IMR-90 (cell line): ENCODE measurements around the gene PRPF40B. TPM values are rescaled to one million over a fixed set of nuclear protein-coding genes. Genes with fewer than 3 reads are reported as not detected.

ENCODE experiments used
- ATAC-seq: fragments of 200-7000 bp; cut with Tn5 transposase; 2 replicates; pipeline ENCODE4 v1.9.1; 2020; ENCODE audit warnings: low read depth, mild to moderate bottlenecking, moderate library complexity
- BruUV-seq: library from RNA; stranded (reverse); fragments of 400-500 nt; replicated peaks from 2 replicates; lab custom pipeline; 2021; lab: Mats Ljungman, UMichigan
- CTCF ChIA-PET: fragments of 300-600 bp; formaldehyde crosslinking; extraction: SDS; loops from one replicate; lab custom pipeline; 2021; ENCODE audit warnings: antibody characterized with exemption; lab: Yijun Ruan, JAX
- POLR2A ChIA-PET: fragments of 300-600 bp; sonication (Branson Sonifier 250); formaldehyde crosslinking; loops from one replicate; lab custom pipeline; 2022; ENCODE audit warnings: antibody characterized with exemption; ENCODE audit not compliant: unreplicated experiment; lab: Charles Lee
- DNase-seq: peaks from one replicate; pipeline ENCODE4 v3.0.0; 2013
- H2AFZ ChIP-seq: replicated peaks from 2 replicates; pipeline ENCODE3; 2013; ENCODE audit warnings: low read length, mild to moderate bottlenecking; ENCODE audit not compliant: poor library complexity
- H2AK5ac ChIP-seq: 2 replicates; pipeline ENCODE4 v1.6.1; 2013; ENCODE audit warnings: low read depth, low read length, inconsistent platforms
- H2AK9ac ChIP-seq: replicated peaks from 2 replicates; pipeline ENCODE3; 2013; ENCODE audit warnings: mild to moderate bottlenecking, low read depth, low read length, moderate library complexity; ENCODE audit not compliant: poor library complexity
- H2BK120ac ChIP-seq: 2 replicates; pipeline ENCODE4 v1.6.1; 2013; ENCODE audit warnings: low read depth, low read length, inconsistent platforms
- H2BK15ac ChIP-seq: 3 replicates; pipeline ENCODE4 v1.6.1; 2013; ENCODE audit warnings: low read depth, low read length, inconsistent platforms
- H2BK20ac ChIP-seq: 2 replicates; pipeline ENCODE4 v1.6.1; 2013; ENCODE audit warnings: low read depth, mild to moderate bottlenecking, inconsistent platforms, low read length, moderate library complexity
- H2BK5ac ChIP-seq: 2 replicates; pipeline ENCODE4 v1.6.1; 2013; ENCODE audit warnings: mild to moderate bottlenecking, low read depth, low read length, inconsistent platforms; ENCODE audit not compliant: poor library complexity, severe bottlenecking
- H3K14ac ChIP-seq: replicated peaks from 2 replicates; pipeline ENCODE4 v1.6.1; 2013; ENCODE audit warnings: low read depth, low read length, inconsistent platforms
- H3K18ac ChIP-seq: 2 replicates; pipeline ENCODE4 v1.6.1; 2013; ENCODE audit warnings: low read depth, low read length, control low read depth
- H3K23ac ChIP-seq: 2 replicates; pipeline ENCODE4 v1.6.1; 2013; ENCODE audit warnings: low read depth, low read length, inconsistent platforms
- H3K27ac ChIP-seq: 2 replicates; pipeline ENCODE4 v1.5.1; 2013; ENCODE audit warnings: mild to moderate bottlenecking, control low read depth, low read length; ENCODE audit not compliant: insufficient read depth
- H3K27me3 ChIP-seq: 2 replicates; pipeline ENCODE4 v1.6.1; 2013; ENCODE audit warnings: low read length; ENCODE audit not compliant: control insufficient read depth, insufficient read depth
- H3K36me3 ChIP-seq: 2 replicates; pipeline ENCODE4 v1.6.1; 2013; ENCODE audit warnings: low read length, mixed read lengths; ENCODE audit not compliant: control insufficient read depth, insufficient read depth
- H3K4ac ChIP-seq: 2 replicates; pipeline ENCODE4 v1.6.1; 2013; ENCODE audit warnings: low read depth, low read length, inconsistent platforms
- H3K4me1 ChIP-seq: 2 replicates; pipeline ENCODE4 v1.6.1; 2013; ENCODE audit warnings: low read length, mixed read lengths; ENCODE audit not compliant: control insufficient read depth, insufficient read depth
- H3K4me2 ChIP-seq: 2 replicates; pipeline ENCODE4 v1.6.1; 2013; ENCODE audit warnings: low read depth, mild to moderate bottlenecking, control low read depth, low read length, moderate library complexity
- H3K4me3 ChIP-seq: 2 replicates; pipeline ENCODE4 v1.5.1; 2013; ENCODE audit warnings: low read depth, mild to moderate bottlenecking, control low read depth, low read length, moderate library complexity; ENCODE audit not compliant: insufficient read depth
- H3K56ac ChIP-seq: 2 replicates; pipeline ENCODE4 v1.6.1; 2013; ENCODE audit warnings: low read length, inconsistent platforms; ENCODE audit not compliant: insufficient read depth; ENCODE audit errors: extremely low read depth
- H3K79me1 ChIP-seq, 2 experiments: 2 replicates each; pipeline ENCODE4 v1.6.1; 2013; ENCODE audit warnings: low read length in 2 of 2, inconsistent platforms in 1 of 2, low read depth in 1 of 2
- H3K9ac ChIP-seq: 2 replicates; pipeline ENCODE4 v1.6.1; 2013; ENCODE audit warnings: low read depth, low read length, control low read depth
- H3K9me1 ChIP-seq: 2 replicates; pipeline ENCODE4 v1.6.1; 2013; ENCODE audit warnings: low read length, inconsistent platforms; ENCODE audit not compliant: insufficient read depth
- H3K9me3 ChIP-seq: 2 replicates; pipeline ENCODE4 v1.6.1; 2013; ENCODE audit warnings: low read length; ENCODE audit not compliant: control insufficient read depth, insufficient read depth
- H4K20me1 ChIP-seq: 2 replicates; pipeline ENCODE4 v1.6.1; 2013; ENCODE audit warnings: low read length, inconsistent platforms; ENCODE audit not compliant: insufficient read depth
- H4K5ac ChIP-seq: 2 replicates; pipeline ENCODE4 v1.6.1; 2013; ENCODE audit warnings: mild to moderate bottlenecking, low read depth, low read length, control low read depth
- H4K8ac ChIP-seq, 2 experiments: 2 replicates each; pipeline ENCODE4 v1.6.1; 2013; ENCODE audit warnings: low read depth in 2 of 2, low read length in 2 of 2, control low read depth in 1 of 2, inconsistent platforms in 1 of 2
- H4K91ac ChIP-seq: 2 replicates; pipeline ENCODE4 v1.6.1; 2013; ENCODE audit warnings: low read depth, low read length, inconsistent platforms; ENCODE audit not compliant: insufficient read depth
- BHLHE40 ChIP-seq: fragments of 150-350 bp; IDR thresholded peaks from 2 replicates; pipeline ENCODE4 v1.6.1; 2016; ENCODE audit warnings: mild to moderate bottlenecking, low read depth, low read length
- CHD1 ChIP-seq: IDR thresholded peaks from 2 replicates; pipeline ENCODE4 v1.6.1; 2012; ENCODE audit warnings: low read depth, low read length, improper control_type of control experiment
- FOS ChIP-seq: fragments of 150-350 bp; IDR thresholded peaks from 2 replicates; pipeline ENCODE4 v1.6.1; 2016; ENCODE audit warnings: low read depth, low read length
- MAZ ChIP-seq: IDR thresholded peaks from 2 replicates; pipeline ENCODE4 v1.6.1; 2012; ENCODE audit warnings: low read depth, mild to moderate bottlenecking, low read length, improper control_type of control experiment, moderate library complexity, borderline replicate concordance
- MXI1 ChIP-seq: IDR thresholded peaks from 2 replicates; pipeline ENCODE4 v1.6.1; 2012; ENCODE audit warnings: low read depth, mild to moderate bottlenecking, low read length, moderate library complexity, borderline replicate concordance
- NFE2L2 ChIP-seq: fragments of 150-350 bp; IDR thresholded peaks from 2 replicates; pipeline ENCODE4 v1.6.1; 2016; ENCODE audit warnings: low read depth, mild to moderate bottlenecking, low read length
- RAD21 ChIP-seq: IDR thresholded peaks from 2 replicates; pipeline ENCODE4 v1.6.1; 2012; ENCODE audit warnings: low read length, improper control_type of control experiment
- RCOR1 ChIP-seq: IDR thresholded peaks from 2 replicates; pipeline ENCODE4 v1.6.1; 2012; ENCODE audit warnings: mild to moderate bottlenecking, low read length, improper control_type of control experiment; ENCODE audit not compliant: insufficient replicate concordance
- RFX5 ChIP-seq: IDR thresholded peaks from 2 replicates; pipeline ENCODE4 v1.8.0; 2012; ENCODE audit warnings: low read depth, mild to moderate bottlenecking, low read length, moderate library complexity
- SMC3 ChIP-seq: fragments of 150-350 bp; IDR thresholded peaks from 2 replicates; pipeline ENCODE4 v1.6.1; 2016; ENCODE audit warnings: low read depth, mild to moderate bottlenecking, antibody characterized with exemption, low read length, moderate library complexity
- WGBS, 2 experiments: methylation state at CpG; one replicate each; pipeline versions ENCODE4 v1.1.5 to v1.1.7; 2013; ENCODE audit warnings: missing lambda C conversion rate in 2 of 2; ENCODE audit not compliant: insufficient read length in 1 of 2; ENCODE audit errors: extremely low coverage in 2 of 2; 5-methylcytosine and 5-hydroxymethylcytosine counted together
- dilution Hi-C: fragments of 300-500 bp; cut with HindIII; formaldehyde crosslinking; loops from one replicate; pipeline ENCODE4 v1.14.3; 2018; ENCODE audit warnings: low sequenced_read_pairs; ENCODE audit not compliant: unreplicated experiment
- in situ Hi-C: fragments of 300-500 bp; cut with MboI; formaldehyde crosslinking; loops from 3 replicates; pipeline ENCODE4 v1.14.3; 2019; ENCODE audit warnings: low sequenced_read_pairs, inconsistent platforms, mixed read lengths
- intact Hi-C: fragments of 100-400 bp; cut with micrococcal nuclease; formaldehyde crosslinking; loops from 2 replicates; pipeline ENCODE4 v1.10.0; 2022
- polyA plus RNA-seq, 3 experiments: library from polyadenylated mRNA; depleted of rRNA; stranded (reverse); fragments of >200 nt; gene quantifications; 2 replicates each; pipeline ENCODE4 v1.2.3, GENCODE V29; 2012; ENCODE audit warnings: low replicate concordance in 1 of 3
- total RNA-seq: library from RNA; depleted of rRNA; stranded (reverse); fragments of >200 nt; gene quantifications from 2 replicates; pipeline ENCODE4 v1.2.3, GENCODE V29; 2012
- TF ChIP-seq, protein P1 (sequence below): fragments of 150-350 bp; IDR thresholded peaks from 2 replicates; pipeline ENCODE4 v1.6.1; 2017; ENCODE audit warnings: mild to moderate bottlenecking, antibody characterized with exemption, low read length, low read depth
- TF ChIP-seq, protein P2 (sequence below): fragments of 150-350 bp; IDR thresholded peaks from 2 replicates; pipeline ENCODE4 v1.6.1; 2016; ENCODE audit warnings: low read depth, mild to moderate bottlenecking, low read length, moderate library complexity, borderline replicate concordance
- TF ChIP-seq, protein P3 (sequence below): conservative IDR thresholded peaks from 2 replicates; pipeline ENCODE4 v1.5.1; 2012; ENCODE audit warnings: mild to moderate bottlenecking, low read depth, low read length, improper control_type of control experiment

The PRPF40B gene
- total and polyA plus RNA-seq, 2 of the 4 experiments (the other 2 are of a cell fraction) = 5.0 to 11.8 TPM

DNA sequence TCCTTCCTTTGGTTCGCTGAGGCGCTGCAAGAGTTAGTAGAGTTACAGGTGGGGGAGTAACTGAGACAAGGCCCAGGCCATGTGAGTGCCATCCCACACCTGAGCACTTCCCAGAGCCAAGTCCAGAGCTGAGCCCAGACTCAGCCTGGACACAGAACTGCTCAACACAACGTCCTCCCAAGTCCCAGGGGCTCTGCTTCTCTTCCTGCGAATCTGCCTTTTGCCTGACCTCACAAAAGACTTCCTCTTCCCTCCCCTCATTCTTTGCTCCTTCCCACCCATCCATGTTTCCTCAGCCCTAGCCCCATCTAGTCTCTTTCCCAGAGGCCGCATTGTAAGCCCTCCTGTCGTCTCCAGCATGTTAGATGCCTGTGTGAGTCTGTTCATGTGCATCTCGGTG lies 38.8 kb upstream of the PRPF40B start:
- H2AK5ac ChIP-seq = no peak overlapping the region
- no TSS peak for BruUV-seq
- no peak overlapping the region for H2BK20ac ChIP-seq
- no peak overlapping the region for H2AK9ac ChIP-seq
- peaks cover 0 to 21% of the 10 kb centered on the region in 2 experiments; a peak in 3 of 4 replicates for H3K79me1 ChIP-seq
- in situ Hi-C loops = no loop called here
- H3K4me3 ChIP-seq = no peak overlapping the region
- WGBS, 2 experiments = 82% methylated on average over 2 of the region's 7 CpGs; no CpG with 5 or more reads in 1 of the 2 experiments
- no peak overlapping the region; the same call in 1 of the 2 replicates for H3K23ac ChIP-seq
- peaks cover 9% of the 10 kb centered on the region for H4K20me1 ChIP-seq
- DNase-seq (no peak), ATAC-seq (no peak)
- POLR2A ChIA-PET = no interaction called here
- no peak overlapping the region for H2BK120ac ChIP-seq
- dilution Hi-C loops = no loop called here
- no peak overlapping the region for H4K5ac ChIP-seq
- H2BK5ac ChIP-seq = no peak overlapping the region
- TF ChIP-seq SMC3 (no peak), MXI1 (no peak), RFX5 (no peak), MAZ (no peak), CHD1 (no peak), RAD21 (no peak), BHLHE40 (no peak), NFE2L2 (no peak), FOS (no peak), RCOR1 (no peak)
- TF ChIP-seq, protein P1, sequence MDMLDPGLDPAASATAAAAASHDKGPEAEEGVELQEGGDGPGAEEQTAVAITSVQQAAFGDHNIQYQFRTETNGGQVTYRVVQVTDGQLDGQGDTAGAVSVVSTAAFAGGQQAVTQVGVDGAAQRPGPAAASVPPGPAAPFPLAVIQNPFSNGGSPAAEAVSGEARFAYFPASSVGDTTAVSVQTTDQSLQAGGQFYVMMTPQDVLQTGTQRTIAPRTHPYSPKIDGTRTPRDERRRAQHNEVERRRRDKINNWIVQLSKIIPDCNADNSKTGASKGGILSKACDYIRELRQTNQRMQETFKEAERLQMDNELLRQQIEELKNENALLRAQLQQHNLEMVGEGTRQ = no peak
- TF ChIP-seq, protein P2, sequence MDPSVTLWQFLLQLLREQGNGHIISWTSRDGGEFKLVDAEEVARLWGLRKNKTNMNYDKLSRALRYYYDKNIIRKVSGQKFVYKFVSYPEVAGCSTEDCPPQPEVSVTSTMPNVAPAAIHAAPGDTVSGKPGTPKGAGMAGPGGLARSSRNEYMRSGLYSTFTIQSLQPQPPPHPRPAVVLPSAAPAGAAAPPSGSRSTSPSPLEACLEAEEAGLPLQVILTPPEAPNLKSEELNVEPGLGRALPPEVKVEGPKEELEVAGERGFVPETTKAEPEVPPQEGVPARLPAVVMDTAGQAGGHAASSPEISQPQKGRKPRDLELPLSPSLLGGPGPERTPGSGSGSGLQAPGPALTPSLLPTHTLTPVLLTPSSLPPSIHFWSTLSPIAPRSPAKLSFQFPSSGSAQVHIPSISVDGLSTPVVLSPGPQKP = no peak
- TF ChIP-seq, protein P3, sequence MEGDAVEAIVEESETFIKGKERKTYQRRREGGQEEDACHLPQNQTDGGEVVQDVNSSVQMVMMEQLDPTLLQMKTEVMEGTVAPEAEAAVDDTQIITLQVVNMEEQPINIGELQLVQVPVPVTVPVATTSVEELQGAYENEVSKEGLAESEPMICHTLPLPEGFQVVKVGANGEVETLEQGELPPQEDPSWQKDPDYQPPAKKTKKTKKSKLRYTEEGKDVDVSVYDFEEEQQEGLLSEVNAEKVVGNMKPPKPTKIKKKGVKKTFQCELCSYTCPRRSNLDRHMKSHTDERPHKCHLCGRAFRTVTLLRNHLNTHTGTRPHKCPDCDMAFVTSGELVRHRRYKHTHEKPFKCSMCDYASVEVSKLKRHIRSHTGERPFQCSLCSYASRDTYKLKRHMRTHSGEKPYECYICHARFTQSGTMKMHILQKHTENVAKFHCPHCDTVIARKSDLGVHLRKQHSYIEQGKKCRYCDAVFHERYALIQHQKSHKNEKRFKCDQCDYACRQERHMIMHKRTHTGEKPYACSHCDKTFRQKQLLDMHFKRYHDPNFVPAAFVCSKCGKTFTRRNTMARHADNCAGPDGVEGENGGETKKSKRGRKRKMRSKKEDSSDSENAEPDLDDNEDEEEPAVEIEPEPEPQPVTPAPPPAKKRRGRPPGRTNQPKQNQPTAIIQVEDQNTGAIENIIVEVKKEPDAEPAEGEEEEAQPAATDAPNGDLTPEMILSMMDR = no peak
- H3K9ac ChIP-seq = no peak overlapping the region
- H3K4me2 ChIP-seq = no peak overlapping the region
- no peak overlapping the region for H3K27ac ChIP-seq
- no peak overlapping the region for H3K14ac ChIP-seq
- H4K91ac ChIP-seq = no peak overlapping the region
- CTCF ChIA-PET = interaction anchor here (1.0 to 3.2 kb wide), 2 partner anchors 10 to 253 kb away, joined by 3 to 8 read pairs; no protein-coding TSS in a partner anchor
- no peak overlapping the region for H3K4ac ChIP-seq
- no peak overlapping the region for H3K56ac ChIP-seq
- H3K9me1 ChIP-seq = peaks cover 8% of the 10 kb centered on the region; the same call in 1 of the 2 replicates
- peaks cover 4% of the 10 kb centered on the region; the same call in 1 of the 2 replicates for H3K36me3 ChIP-seq
- H2BK15ac ChIP-seq = no peak overlapping the region
- H3K4me1 ChIP-seq = peaks cover 2% of the 10 kb centered on the region; the same call in 1 of the 2 replicates
- no peak overlapping the region for H2AFZ ChIP-seq
- no peaks in the 10 kb centered on the region for H3K9me3 ChIP-seq
- no peak overlapping the region for H4K8ac ChIP-seq
- H3K18ac ChIP-seq = no peak overlapping the region
- no peaks in the 10 kb centered on the region for H3K27me3 ChIP-seq
- intact Hi-C loops = loop anchor here (5.0 kb wide), 1 partner anchor 72 kb away; no protein-coding TSS in a partner anchor
